PC-3 (cell line): ENCODE data around the gene DVL3. TPM values are rescaled to one million over a fixed set of nuclear protein-coding genes. Genes with fewer than 3 reads are reported as not detected.

Experiments
- ATAC-seq: fragments of 200-7000 bp; cut with Tn5 transposase; 2 replicates; pipeline ENCODE4 v1.9.1; 2020; ENCODE audit warnings: mild to moderate bottlenecking, moderate library complexity
- BruUV-seq: library from RNA; stranded (reverse); fragments of 400-500 nt; replicated peaks from 2 replicates; lab custom pipeline; 2021; lab: Mats Ljungman, UMichigan
- CTCF ChIA-PET: fragments of 300-600 bp; sonication (Branson Sonifier 250); formaldehyde crosslinking; loops from one replicate; lab custom pipeline; 2022; ENCODE audit warnings: antibody characterized with exemption; lab: Charles Lee
- POLR2A ChIA-PET: fragments of 300-600 bp; sonication (Branson Sonifier 250); formaldehyde crosslinking; loops from one replicate; lab custom pipeline; 2022; ENCODE audit warnings: antibody characterized with exemption; ENCODE audit not compliant: unreplicated experiment; lab: Charles Lee
- DNase-seq: peaks from one replicate; pipeline ENCODE4 v3.0.0-alpha.2; 2015
- H2AFZ ChIP-seq: fragments of 300-600 bp; sonication (generic); 2 replicates; pipeline ENCODE4 v1.6.0; 2016; ENCODE audit warnings: antibody characterized with exemption, low read length
- H3F3A ChIP-seq: fragments of 300-600 bp; sonication (generic); one replicate; pipeline ENCODE4 v1.6.0; 2017; ENCODE audit warnings: antibody characterized with exemption, low read length, control low read depth, mild to moderate bottlenecking; ENCODE audit not compliant: unreplicated experiment
- H3K27ac ChIP-seq: fragments of 300-600 bp; sonication (generic); 2 replicates; pipeline ENCODE4 v1.5.1; 2016; ENCODE audit warnings: mild to moderate bottlenecking, low read length
- H3K27me3 ChIP-seq: fragments of 300-600 bp; sonication (generic); 2 replicates; pipeline ENCODE4 v1.6.1; 2016; ENCODE audit warnings: low read length, mixed read lengths
- H3K36me3 ChIP-seq: fragments of 300-600 bp; sonication (generic); 2 replicates; pipeline ENCODE4 v1.6.1; 2016; ENCODE audit warnings: low read depth, mixed run types, low read length, mixed read lengths
- H3K4me1 ChIP-seq: fragments of 300-600 bp; sonication (generic); 2 replicates; pipeline ENCODE4 v1.5.1; 2016; ENCODE audit warnings: low read length; ENCODE audit not compliant: insufficient read depth
- H3K4me2 ChIP-seq: fragments of 300-600 bp; sonication (generic); 2 replicates; pipeline ENCODE4 v1.6.0; 2016; ENCODE audit warnings: low read length
- H3K4me3 ChIP-seq: fragments of 300-600 bp; sonication (generic); 2 replicates; pipeline ENCODE4 v1.5.1; 2016; ENCODE audit warnings: mild to moderate bottlenecking, low read length, mixed read lengths
- H3K79me2 ChIP-seq: fragments of 300-600 bp; sonication (generic); 2 replicates; pipeline ENCODE4 v1.6.1; 2017; ENCODE audit warnings: low read length, mixed read lengths
- H3K9ac ChIP-seq: fragments of 300-600 bp; sonication (generic); 2 replicates; pipeline ENCODE4 v1.6.0; 2016; ENCODE audit warnings: mild to moderate bottlenecking, low read length
- H3K9me2 ChIP-seq: fragments of 300-600 bp; sonication (generic); replicated peaks from 2 replicates; pipeline ENCODE4 v1.6.1; 2016; ENCODE audit warnings: mixed run types, low read length, mixed read lengths
- H3K9me3 ChIP-seq: fragments of 300-600 bp; sonication (generic); 2 replicates; pipeline ENCODE4 v1.6.1; 2016; ENCODE audit warnings: low read length, mixed read lengths
- H4K20me1 ChIP-seq: fragments of 300-600 bp; sonication (generic); 2 replicates; pipeline ENCODE4 v1.6.1; 2016; ENCODE audit warnings: low read length, mixed read lengths
- EZH2 ChIP-seq: fragments of 300-600 bp; sonication (generic); IDR thresholded peaks from one replicate; pipeline ENCODE4 v1.6.1; 2017; ENCODE audit warnings: antibody characterized with exemption, mild to moderate bottlenecking, low read length; ENCODE audit not compliant: unreplicated experiment
- EZH2phosphoT487 ChIP-seq: fragments of 300-600 bp; sonication (generic); IDR thresholded peaks from 2 replicates; pipeline ENCODE4 v1.6.1; 2018; ENCODE audit warnings: mild to moderate bottlenecking, antibody characterized with exemption, low read length, borderline replicate concordance
- intact Hi-C: fragments of 100-400 bp; cut with micrococcal nuclease; formaldehyde crosslinking; loops from 2 replicates; pipeline ENCODE4 v1.9.0; 2023
- total RNA-seq: library from RNA; depleted of rRNA; stranded (reverse); fragments of >200 nt; gene quantifications from 2 replicates; pipeline ENCODE4 v1.2.3, GENCODE V29; 2014
- TF ChIP-seq, protein P1 (sequence below): fragments of 300-600 bp; sonication (generic); conservative IDR thresholded peaks from 2 replicates; pipeline ENCODE4 v1.5.1; 2017; ENCODE audit warnings: antibody characterized with exemption, low read depth, mild to moderate bottlenecking, low read length

Gene DVL3
- total RNA-seq, 1 experiment from 2014 or later = 50.6 TPM

DNA sequence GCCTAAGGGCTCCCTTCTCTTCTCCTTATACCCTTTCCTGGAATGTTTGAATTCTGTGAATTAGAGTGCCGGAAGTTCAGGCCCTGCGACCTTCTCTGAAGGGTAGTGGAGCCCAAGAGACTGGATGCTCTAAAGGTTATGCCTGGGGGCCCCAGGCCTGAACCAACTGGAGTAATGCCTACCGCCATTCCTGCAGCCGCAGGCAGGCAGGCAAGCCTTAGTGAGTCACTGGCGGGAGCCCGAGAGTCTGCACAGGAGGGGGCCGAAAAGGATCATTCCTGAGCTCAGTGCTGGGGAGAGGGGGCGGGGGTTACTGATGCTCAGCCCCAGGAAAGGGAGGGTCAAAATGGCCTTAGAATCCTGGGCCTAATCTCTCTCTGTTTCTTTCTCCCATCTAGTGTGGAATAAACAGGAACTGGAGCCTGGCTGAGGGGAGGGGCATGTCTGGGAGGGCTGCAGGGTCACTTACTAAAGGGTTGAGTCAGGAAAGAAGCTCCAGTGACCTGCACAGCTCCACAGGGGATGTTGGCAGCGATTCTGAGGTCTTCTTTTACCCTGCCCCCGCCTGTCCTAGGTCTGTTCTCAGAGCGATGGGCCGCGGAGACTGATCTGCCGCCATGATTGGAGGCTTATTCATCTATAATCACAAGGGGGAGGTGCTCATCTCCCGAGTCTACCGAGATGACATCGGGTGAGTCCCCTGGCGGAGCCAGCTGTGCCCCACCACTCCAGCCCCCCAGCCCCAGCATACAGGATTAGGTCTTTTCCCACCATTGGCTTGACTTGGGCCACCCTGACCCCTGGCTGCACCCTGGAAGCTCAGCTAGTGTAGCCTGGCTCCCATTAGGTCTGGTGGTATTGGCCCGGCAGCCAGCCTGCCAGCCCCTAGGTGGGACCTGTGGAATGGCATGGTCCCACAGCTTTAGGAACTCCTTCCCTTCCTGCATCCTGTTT, 21.5 kb downstream of the DVL3 start:
- peak; percentile 81 for DNase-seq
- Histone ChIP-seq H3K27ac (peak overlapping the region; percentile 62), H3K9ac (peak overlapping the region; percentile 97), H3K9me2 (no peaks in the 10 kb centered on the region), H3K4me3 (peak overlapping the region; percentile 89), H3F3A (no peaks in the 10 kb centered on the region), H3K4me2 (peak overlapping the region; percentile 97), H4K20me1 (peaks cover 18% of the 10 kb centered on the region), H3K9me3 (no peaks in the 10 kb centered on the region), H3K79me2 (peaks cover 52% of the 10 kb centered on the region), H2AFZ (peak overlapping the region; percentile 36; the same call in 1 of the 2 replicates), H3K27me3 (no peaks in the 10 kb centered on the region), H3K4me1 (peaks cover 47% of the 10 kb centered on the region), H3K36me3 (peaks cover 47% of the 10 kb centered on the region)
- TF ChIP-seq EZH2 = no peak
- TF ChIP-seq, protein P1, sequence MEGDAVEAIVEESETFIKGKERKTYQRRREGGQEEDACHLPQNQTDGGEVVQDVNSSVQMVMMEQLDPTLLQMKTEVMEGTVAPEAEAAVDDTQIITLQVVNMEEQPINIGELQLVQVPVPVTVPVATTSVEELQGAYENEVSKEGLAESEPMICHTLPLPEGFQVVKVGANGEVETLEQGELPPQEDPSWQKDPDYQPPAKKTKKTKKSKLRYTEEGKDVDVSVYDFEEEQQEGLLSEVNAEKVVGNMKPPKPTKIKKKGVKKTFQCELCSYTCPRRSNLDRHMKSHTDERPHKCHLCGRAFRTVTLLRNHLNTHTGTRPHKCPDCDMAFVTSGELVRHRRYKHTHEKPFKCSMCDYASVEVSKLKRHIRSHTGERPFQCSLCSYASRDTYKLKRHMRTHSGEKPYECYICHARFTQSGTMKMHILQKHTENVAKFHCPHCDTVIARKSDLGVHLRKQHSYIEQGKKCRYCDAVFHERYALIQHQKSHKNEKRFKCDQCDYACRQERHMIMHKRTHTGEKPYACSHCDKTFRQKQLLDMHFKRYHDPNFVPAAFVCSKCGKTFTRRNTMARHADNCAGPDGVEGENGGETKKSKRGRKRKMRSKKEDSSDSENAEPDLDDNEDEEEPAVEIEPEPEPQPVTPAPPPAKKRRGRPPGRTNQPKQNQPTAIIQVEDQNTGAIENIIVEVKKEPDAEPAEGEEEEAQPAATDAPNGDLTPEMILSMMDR = no peak
- TF ChIP-seq EZH2phosphoT487 = no peak
- POLR2A ChIA-PET = no interaction called here
- no TSS peak for BruUV-seq
- CTCF ChIA-PET = interaction anchor here (1.0 kb wide), 1 partner anchor 51 kb away, joined by 3 read pairs; no protein-coding TSS in a partner anchor
- ATAC-seq = peak; percentile 45
- intact Hi-C loops = no loop called here

DNA sequence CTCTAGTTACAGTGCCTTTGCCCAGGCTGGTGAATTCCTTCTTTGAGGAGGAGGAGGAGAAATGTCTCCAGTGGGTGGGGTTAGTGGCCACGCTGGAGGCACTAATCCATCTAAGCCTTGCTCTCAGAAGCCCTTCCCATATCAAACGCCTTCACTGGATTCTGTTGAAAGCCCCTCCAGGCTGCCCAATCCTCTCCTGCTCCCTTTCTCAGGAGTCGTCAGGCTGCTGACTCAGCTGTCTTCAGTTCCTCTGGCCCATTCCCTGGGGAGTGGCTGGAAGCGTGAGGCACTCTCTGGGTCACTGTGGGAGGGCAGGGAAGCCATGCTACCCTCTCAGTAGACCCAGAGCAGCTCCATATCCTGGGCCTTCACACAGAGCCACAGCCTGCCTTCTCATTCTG, 22.2 kb downstream of the DVL3 start:
- H3K36me3 ChIP-seq = peaks cover 54% of the 10 kb centered on the region
- peaks cover 52% of the 10 kb centered on the region for H3K79me2 ChIP-seq
- H3K9ac ChIP-seq = peak overlapping the region; percentile 97; the same call in 1 of the 2 replicates
- TF ChIP-seq, protein P1 = no peak
- TF ChIP-seq EZH2 (no peak), EZH2phosphoT487 (no peak)
- no peaks in the 10 kb centered on the region for H3K9me3 ChIP-seq
- H3F3A ChIP-seq = no peaks in the 10 kb centered on the region
- H4K20me1 ChIP-seq = peaks cover 18% of the 10 kb centered on the region
- CTCF ChIA-PET = interaction anchor here (1.0 kb wide), 1 partner anchor 51 kb away, joined by 3 read pairs; no protein-coding TSS in a partner anchor
- POLR2A ChIA-PET = no interaction called here
- intact Hi-C loops = no loop called here
- DNase-seq = no peak
- no peaks in the 10 kb centered on the region for H3K27me3 ChIP-seq
- peak overlapping the region; percentile 62 for H3K27ac ChIP-seq
- no TSS peak for BruUV-seq
- peaks cover 40% of the 10 kb centered on the region for H3K4me1 ChIP-seq
- no peak for ATAC-seq
- H2AFZ ChIP-seq = no peak overlapping the region
- H3K4me3 ChIP-seq = peak overlapping the region; percentile 89
- H3K9me2 ChIP-seq = no peaks in the 10 kb centered on the region
- H3K4me2 ChIP-seq = peak overlapping the region; percentile 97
